HepG2 (cell line): ENCODE data around the gene GDPD4. TPM values are rescaled to one million over a fixed set of nuclear protein-coding genes. Genes with fewer than 3 reads are reported as not detected.

ENCODE experiments used
- ATAC-seq: fragments of 200-7000 bp; cut with Tn5 transposase; 3 replicates; pipeline ENCODE4 v1.9.1; 2020; ENCODE audit warnings: mild to moderate bottlenecking, moderate library complexity
- BruUV-seq: library from RNA; stranded (reverse); fragments of 400-500 nt; replicated peaks from 2 replicates; lab custom pipeline; 2021; lab: Mats Ljungman, UMichigan
- CTCF ChIA-PET: fragments of 300-600 bp; formaldehyde crosslinking; extraction: SDS; loops from one replicate; lab custom pipeline; 2021; ENCODE audit warnings: low total read pairs, inconsistent platforms, low intra/inter-chr PET ratio; lab: Yijun Ruan, JAX
- POLR2A ChIA-PET: fragments of 350-600 bp; sonication (Branson Sonifier 250); formaldehyde crosslinking; loops from one replicate; lab custom pipeline; 2020; ENCODE audit warnings: antibody characterized with exemption, inconsistent platforms; lab: Yijun Ruan, JAX
- DNase-seq: peaks from one replicate; pipeline ENCODE4 v3.0.0-alpha.2; 2015; ENCODE audit warnings: low spot score
- FAIRE-seq: peaks from 3 replicates; lab custom pipeline; 2011; peaks lifted over from hg19 to GRCh38; lab: Jason Lieb, UNC
- H2AFZ ChIP-seq: one replicate; pipeline ENCODE4 v1.6.1; 2011; ENCODE audit warnings: low read length, inconsistent platforms
- H3K27ac ChIP-seq: fragments of 300-600 bp; 3 replicates; pipeline ENCODE4 v1.8.0; 2011; ENCODE audit warnings: mixed run types, mild to moderate bottlenecking, mixed read lengths, low read length, inconsistent platforms; ENCODE audit not compliant: insufficient read depth; ENCODE audit errors: extremely low read length
- H3K27me3 ChIP-seq, 2 experiments: fragments of 200-600 bp in 1 of 2; 2 replicates in 1 of 2; 3 replicates in 1 of 2; pipeline versions ENCODE4 v1.6.0 to v1.8.0; 2011; ENCODE audit warnings: low read length in 2 of 2, mild to moderate bottlenecking in 2 of 2, moderate library complexity in 2 of 2, inconsistent platforms in 1 of 2; ENCODE audit not compliant: insufficient read depth in 2 of 2, control insufficient read depth in 1 of 2
- H3K36me3 ChIP-seq, 2 experiments: fragments of 200-600 bp in 1 of 2; replicated peaks in 1 of 2; 2 replicates in 1 of 2; 3 replicates in 1 of 2; pipeline versions ENCODE4 v1.5.1 to v1.8.0; 2011; ENCODE audit warnings: low read length in 2 of 2, inconsistent platforms in 1 of 2; ENCODE audit not compliant: insufficient read depth in 2 of 2, control insufficient read depth in 1 of 2
- H3K4me1 ChIP-seq: 2 replicates; pipeline ENCODE4 v1.5.1; 2012; ENCODE audit warnings: low read length, inconsistent platforms; ENCODE audit not compliant: insufficient read depth
- H3K4me2 ChIP-seq: 2 replicates; pipeline ENCODE4 v1.6.0; 2011; ENCODE audit warnings: low read depth, low read length, inconsistent platforms
- H3K4me3 ChIP-seq, 3 experiments: fragments of 200-600 bp in 1 of 3; sonication (generic), shearing (Covaris generic) in 1 of 3; replicated peaks in 1 of 3; 2 replicates each; pipeline ENCODE4 v1.5.1; 2011 to 2016; ENCODE audit warnings: low read length in 3 of 3, inconsistent platforms in 2 of 3, low read depth in 2 of 3, mild to moderate bottlenecking in 2 of 3, control low read depth in 1 of 3, mixed read lengths in 1 of 3; ENCODE audit not compliant: insufficient read depth in 1 of 3
- H3K79me2 ChIP-seq: one replicate; pipeline ENCODE4 v1.6.1; 2011; ENCODE audit warnings: low read length, inconsistent platforms; ENCODE audit not compliant: insufficient read depth
- H3K9ac ChIP-seq: 2 replicates; pipeline ENCODE4 v1.6.0; 2011; ENCODE audit warnings: mild to moderate bottlenecking, low read depth, low read length, inconsistent platforms; ENCODE audit not compliant: insufficient read depth
- H3K9me3 ChIP-seq: 2 replicates; pipeline ENCODE4 v1.5.1; 2012; ENCODE audit warnings: mild to moderate bottlenecking, low read length
- H4K20me1 ChIP-seq: 2 replicates; pipeline ENCODE4 v1.6.0; 2011; ENCODE audit warnings: inconsistent platforms, mild to moderate bottlenecking, low read length, moderate library complexity; ENCODE audit not compliant: insufficient read depth
- ARNT2 ChIP-seq: sonication (generic); formaldehyde crosslinking; IDR thresholded peaks from 2 replicates; pipeline ENCODE4 v1.8.0; 2022; ENCODE audit warnings: mild to moderate bottlenecking, low read depth, missing genetic modification reagents, moderate library complexity
- CHCHD3 ChIP-seq: sonication (generic); formaldehyde crosslinking; IDR thresholded peaks from 2 replicates; pipeline ENCODE4 v1.8.0; 2022; ENCODE audit warnings: mild to moderate bottlenecking, missing genetic modification reagents, moderate library complexity
- FOXA1 ChIP-seq, 2 experiments: fragments of 450-650 bp in 1 of 2; sonication (generic) in 1 of 2; formaldehyde crosslinking in 1 of 2; IDR thresholded peaks; 2 replicates each; pipeline versions ENCODE4 v1.4.0 to v1.6.1; 2016 to 2020; ENCODE audit warnings: missing genetic modification reagents in 1 of 2
- GTF3A ChIP-seq: sonication (generic); formaldehyde crosslinking; conservative IDR thresholded peaks from 2 replicates; pipeline ENCODE4 v1.4.0; 2020; ENCODE audit warnings: mild to moderate bottlenecking, missing genetic modification reagents
- MBD4 ChIP-seq: IDR thresholded peaks from 2 replicates; pipeline ENCODE4 v1.6.1; 2012; ENCODE audit warnings: low read length, inconsistent platforms, borderline replicate concordance
- NR3C1 ChIP-seq: sonication (generic); formaldehyde crosslinking; IDR thresholded peaks from 2 replicates; pipeline ENCODE4 v1.4.0; 2020; ENCODE audit warnings: missing genetic modification reagents
- SP140L ChIP-seq: sonication (generic); formaldehyde crosslinking; IDR thresholded peaks from 2 replicates; pipeline ENCODE4 v1.4.0; 2020; ENCODE audit warnings: missing genetic modification reagents, borderline replicate concordance
- SRSF9 ChIP-seq: fragments of 200-400 bp; formaldehyde crosslinking; IDR thresholded peaks from 2 replicates; pipeline ENCODE4 v1.6.1; 2018; ENCODE audit warnings: borderline replicate concordance, mild to moderate bottlenecking, low read depth, low read length; ENCODE audit not compliant: insufficient read depth, poor library complexity, severe bottlenecking
- ZNF143 ChIP-seq: sonication (generic); formaldehyde crosslinking; IDR thresholded peaks from 2 replicates; pipeline ENCODE4 v1.4.0; 2020; ENCODE audit warnings: missing genetic modification reagents
- ZNF180 ChIP-seq: sonication (generic); formaldehyde crosslinking; IDR thresholded peaks from 2 replicates; pipeline ENCODE4 v1.4.0; 2020; ENCODE audit warnings: low read depth, missing genetic modification reagents, borderline replicate concordance
- ZNF207 ChIP-seq: fragments of 450-650 bp; IDR thresholded peaks from 2 replicates; pipeline ENCODE4 v1.6.1; 2016; ENCODE audit warnings: antibody characterized with exemption, borderline replicate concordance
- ZNF264 ChIP-seq: sonication (generic); formaldehyde crosslinking; IDR thresholded peaks from 2 replicates; pipeline ENCODE4 v1.4.0; 2020; ENCODE audit warnings: missing genetic modification reagents
- ZNF296 ChIP-seq: sonication (generic); formaldehyde crosslinking; conservative IDR thresholded peaks from 2 replicates; pipeline ENCODE4 v1.5.0; 2020; ENCODE audit warnings: mild to moderate bottlenecking, missing genetic modification reagents
- ZNF484 ChIP-seq: sonication (generic); formaldehyde crosslinking; IDR thresholded peaks from 2 replicates; pipeline ENCODE4 v1.5.1; 2020; ENCODE audit warnings: mild to moderate bottlenecking, low read depth, missing genetic modification reagents, borderline replicate concordance
- ZNF652 ChIP-seq: IDR thresholded peaks from 2 replicates; pipeline ENCODE4 v1.6.1; 2016; ENCODE audit warnings: low read depth, borderline replicate concordance
- in situ Hi-C: cut with HindIII; loops from 2 replicates; pipeline ENCODE4 v1.10.0; 2017; ENCODE audit warnings: low pct_unique_long_range_greater_than_20kb; ENCODE audit not compliant: extremely low pct_ligation_motif_present
- intact Hi-C: fragments of 100-400 bp; cut with micrococcal nuclease; formaldehyde crosslinking; loops from one replicate; pipeline ENCODE4 v1.10.0; 2022; ENCODE audit not compliant: unreplicated experiment
- polyA plus RNA-seq, 8 experiments: library from polyadenylated mRNA; depleted of rRNA in 3 of 8; stranded (reverse) in 7 of 8; unstranded in 1 of 8; fragments of >200 nt; fragmentation: Illumina TruSeq in 4 of 8; extraction: Trizol in 4 of 8; gene quantifications; 2 replicates each; pipeline versions ENCODE4 v1.2.1 to v1.2.3, GENCODE V29; 2011 to 2016; ENCODE audit warnings: low read depth in 4 of 8, missing spikeins in 1 of 8, mixed read lengths in 1 of 8; ENCODE audit not compliant: insufficient read depth in 1 of 8
- total RNA-seq, 5 experiments: library from RNA; depleted of rRNA; stranded (reverse); fragments of >200 nt; fragmentation: Illumina TruSeq; extraction: Trizol; gene quantifications; 2 replicates each; pipeline ENCODE4 v1.2.3, GENCODE V29; 2016; ENCODE audit warnings: low read depth in 1 of 5
- TF ChIP-seq, protein P1 (sequence below): sonication (generic); formaldehyde crosslinking; conservative IDR thresholded peaks from 2 replicates; pipeline ENCODE4 v1.4.0; 2020; ENCODE audit warnings: missing genetic modification reagents
- TF ChIP-seq, protein P2 (sequence below): sonication (generic); formaldehyde crosslinking; IDR thresholded peaks from 2 replicates; pipeline ENCODE4 v1.4.0; 2020; ENCODE audit warnings: missing genetic modification reagents
- TF ChIP-seq, protein P3 (sequence below): sonication (generic); formaldehyde crosslinking; IDR thresholded peaks from 2 replicates; pipeline ENCODE4 v1.5.1; 2020; ENCODE audit warnings: mild to moderate bottlenecking, missing genetic modification reagents, moderate library complexity
- TF ChIP-seq, protein P4 (sequence below): sonication (generic); formaldehyde crosslinking; IDR thresholded peaks from 2 replicates; pipeline ENCODE4 v1.4.0; 2020; ENCODE audit warnings: mild to moderate bottlenecking, missing genetic modification reagents

GDPD4 gene
- total and polyA plus RNA-seq, 2 of the 13 experiments (the other 11 are each of a cell fraction or from before 2014, with no cell fraction given) = not detected

DNA sequence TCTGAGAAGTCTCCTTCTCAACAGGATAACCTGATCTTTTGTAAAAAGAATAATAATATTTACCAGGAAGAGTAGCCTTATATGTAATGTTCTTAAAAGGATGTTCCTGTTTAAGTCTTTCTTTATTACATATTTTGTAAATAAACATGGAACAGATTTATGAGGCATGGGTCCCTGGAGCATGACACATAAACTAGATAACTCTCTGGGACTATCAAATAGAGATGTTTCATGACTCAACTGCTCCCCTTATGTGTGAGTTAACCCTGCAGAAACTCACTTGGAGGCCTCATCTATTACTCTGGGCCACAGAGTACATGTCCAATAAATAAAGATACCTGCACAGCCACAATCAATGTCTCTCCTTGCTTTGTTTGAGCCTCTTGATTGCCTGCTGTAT is 64.6 kb downstream of the GDPD4 start:
- in situ Hi-C loops = no loop called here
- BruUV-seq = no TSS peak
- no peak overlapping the region for H3K4me3 ChIP-seq
- no peaks in the 10 kb centered on the region for H3K9me3 ChIP-seq
- no peaks in the 10 kb centered on the region for H3K4me1 ChIP-seq
- H4K20me1 ChIP-seq = no peaks in the 10 kb centered on the region
- ChIA-PET CTCF (no interaction called here), POLR2A (no interaction called here)
- no peaks in the 10 kb centered on the region for H3K27me3 ChIP-seq
- H3K27ac ChIP-seq = no peak overlapping the region
- no peaks in the 10 kb centered on the region for H3K36me3 ChIP-seq
- H3K9ac ChIP-seq = no peak overlapping the region
- no peaks in the 10 kb centered on the region for H3K79me2 ChIP-seq
- DNase-seq = no peak
- intact Hi-C loops = no loop called here
- no peak for ATAC-seq
- no peak for FAIRE-seq
- TF ChIP-seq ZNF652 (CRISPR knock-in tag) = no peak
- no peak for TF ChIP-seq SRSF9
- no peak for TF ChIP-seq SP140L (CRISPR knock-in tag)
- TF ChIP-seq ARNT2 = no peak
- TF ChIP-seq, protein P1, sequence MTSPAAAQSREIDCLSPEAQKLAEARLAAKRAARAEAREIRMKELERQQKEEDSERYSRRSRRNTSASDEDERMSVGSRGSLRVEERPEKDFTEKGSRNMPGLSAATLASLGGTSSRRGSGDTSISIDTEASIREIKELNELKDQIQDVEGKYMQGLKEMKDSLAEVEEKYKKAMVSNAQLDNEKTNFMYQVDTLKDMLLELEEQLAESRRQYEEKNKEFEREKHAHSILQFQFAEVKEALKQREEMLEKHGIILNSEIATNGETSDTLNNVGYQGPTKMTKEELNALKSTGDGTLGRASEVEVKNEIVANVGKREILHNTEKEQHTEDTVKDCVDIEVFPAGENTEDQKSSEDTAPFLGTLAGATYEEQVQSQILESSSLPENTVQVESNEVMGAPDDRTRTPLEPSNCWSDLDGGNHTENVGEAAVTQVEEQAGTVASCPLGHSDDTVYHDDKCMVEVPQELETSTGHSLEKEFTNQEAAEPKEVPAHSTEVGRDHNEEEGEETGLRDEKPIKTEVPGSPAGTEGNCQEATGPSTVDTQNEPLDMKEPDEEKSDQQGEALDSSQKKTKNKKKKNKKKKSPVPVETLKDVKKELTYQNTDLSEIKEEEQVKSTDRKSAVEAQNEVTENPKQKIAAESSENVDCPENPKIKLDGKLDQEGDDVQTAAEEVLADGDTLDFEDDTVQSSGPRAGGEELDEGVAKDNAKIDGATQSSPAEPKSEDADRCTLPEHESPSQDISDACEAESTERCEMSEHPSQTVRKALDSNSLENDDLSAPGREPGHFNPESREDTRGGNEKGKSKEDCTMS (CRISPR knock-in tag) = no peak
- no peak for TF ChIP-seq ZNF207
- TF ChIP-seq MBD4 = no peak
- TF ChIP-seq, protein P2, sequence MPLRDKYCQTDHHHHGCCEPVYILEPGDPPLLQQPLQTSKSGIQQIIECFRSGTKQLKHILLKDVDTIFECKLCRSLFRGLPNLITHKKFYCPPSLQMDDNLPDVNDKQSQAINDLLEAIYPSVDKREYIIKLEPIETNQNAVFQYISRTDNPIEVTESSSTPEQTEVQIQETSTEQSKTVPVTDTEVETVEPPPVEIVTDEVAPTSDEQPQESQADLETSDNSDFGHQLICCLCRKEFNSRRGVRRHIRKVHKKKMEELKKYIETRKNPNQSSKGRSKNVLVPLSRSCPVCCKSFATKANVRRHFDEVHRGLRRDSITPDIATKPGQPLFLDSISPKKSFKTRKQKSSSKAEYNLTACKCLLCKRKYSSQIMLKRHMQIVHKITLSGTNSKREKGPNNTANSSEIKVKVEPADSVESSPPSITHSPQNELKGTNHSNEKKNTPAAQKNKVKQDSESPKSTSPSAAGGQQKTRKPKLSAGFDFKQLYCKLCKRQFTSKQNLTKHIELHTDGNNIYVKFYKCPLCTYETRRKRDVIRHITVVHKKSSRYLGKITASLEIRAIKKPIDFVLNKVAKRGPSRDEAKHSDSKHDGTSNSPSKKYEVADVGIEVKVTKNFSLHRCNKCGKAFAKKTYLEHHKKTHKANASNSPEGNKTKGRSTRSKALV = no peak
- TF ChIP-seq ZNF296 = no peak
- no peak for TF ChIP-seq ZNF143
- no peak for TF ChIP-seq ZNF180 (CRISPR knock-in tag)
- TF ChIP-seq GTF3A (CRISPR knock-in tag) = no peak
- TF ChIP-seq NR3C1 (CRISPR knock-in tag) = no peak
- TF ChIP-seq, protein P3, sequence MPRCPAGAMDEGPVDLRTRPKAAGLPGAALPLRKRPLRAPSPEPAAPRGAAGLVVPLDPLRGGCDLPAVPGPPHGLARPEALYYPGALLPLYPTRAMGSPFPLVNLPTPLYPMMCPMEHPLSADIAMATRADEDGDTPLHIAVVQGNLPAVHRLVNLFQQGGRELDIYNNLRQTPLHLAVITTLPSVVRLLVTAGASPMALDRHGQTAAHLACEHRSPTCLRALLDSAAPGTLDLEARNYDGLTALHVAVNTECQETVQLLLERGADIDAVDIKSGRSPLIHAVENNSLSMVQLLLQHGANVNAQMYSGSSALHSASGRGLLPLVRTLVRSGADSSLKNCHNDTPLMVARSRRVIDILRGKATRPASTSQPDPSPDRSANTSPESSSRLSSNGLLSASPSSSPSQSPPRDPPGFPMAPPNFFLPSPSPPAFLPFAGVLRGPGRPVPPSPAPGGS (CRISPR knock-in tag) = no peak
- no peak for TF ChIP-seq ZNF484
- TF ChIP-seq FOXA1 (IDR thresholded peaks at IDR 0.05) = no peak
- TF ChIP-seq FOXA1 (CRISPR knock-in tag; IDR thresholded peaks at IDR 0.05) = no peak
- TF ChIP-seq ZNF264 (CRISPR knock-in tag) = no peak
- TF ChIP-seq, protein P4, sequence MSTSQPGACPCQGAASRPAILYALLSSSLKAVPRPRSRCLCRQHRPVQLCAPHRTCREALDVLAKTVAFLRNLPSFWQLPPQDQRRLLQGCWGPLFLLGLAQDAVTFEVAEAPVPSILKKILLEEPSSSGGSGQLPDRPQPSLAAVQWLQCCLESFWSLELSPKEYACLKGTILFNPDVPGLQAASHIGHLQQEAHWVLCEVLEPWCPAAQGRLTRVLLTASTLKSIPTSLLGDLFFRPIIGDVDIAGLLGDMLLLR = no peak
- TF ChIP-seq CHCHD3 (CRISPR knock-in tag) = no peak
- H3K4me2 ChIP-seq = no peak overlapping the region
- H2AFZ ChIP-seq = no peak overlapping the region
